Tibial nerve (tissue), 4 donors: ENCODE results near the gene CBFB.

Experiments used
- CTCF ChIP-seq, 5 experiments: fragments of 200-600 bp in 3 of 5; fragments of 450-650 bp in 2 of 5; sonication (generic) in 3 of 5; IDR thresholded peaks; one replicate each; pipeline ENCODE4 v1.5.1; 2016 to 2019; ENCODE audit warnings: antibody characterized with exemption in 5 of 5, mild to moderate bottlenecking in 3 of 5, moderate library complexity in 2 of 5
- EP300 ChIP-seq, 2 donors: sonication (generic); formaldehyde crosslinking; IDR thresholded peaks; one replicate each; pipeline ENCODE4 v1.6.1; 2017; ENCODE audit warnings: antibody characterized with exemption in 2 of 2, mild to moderate bottlenecking in 1 of 2
- POLR2A ChIP-seq, 2 donors: fragments of 450-650 bp; IDR thresholded peaks; one replicate each; pipeline ENCODE4 v1.6.1; 2017; ENCODE audit warnings: antibody characterized with exemption in 2 of 2, mild to moderate bottlenecking in 2 of 2, moderate library complexity in 2 of 2

- TF ChIP-seq CTCF (IDR thresholded peaks at IDR 0.05) (no peak), POLR2A (IDR thresholded peaks at IDR 0.05) (no peak), EP300 (IDR thresholded peaks at IDR 0.05) (no peak)
Observed at GRCh38 chr16:67093098-67093726, 64.3 kb downstream of the CBFB start.
